ENCODE measurements around the gene PARP11.

DNA sequence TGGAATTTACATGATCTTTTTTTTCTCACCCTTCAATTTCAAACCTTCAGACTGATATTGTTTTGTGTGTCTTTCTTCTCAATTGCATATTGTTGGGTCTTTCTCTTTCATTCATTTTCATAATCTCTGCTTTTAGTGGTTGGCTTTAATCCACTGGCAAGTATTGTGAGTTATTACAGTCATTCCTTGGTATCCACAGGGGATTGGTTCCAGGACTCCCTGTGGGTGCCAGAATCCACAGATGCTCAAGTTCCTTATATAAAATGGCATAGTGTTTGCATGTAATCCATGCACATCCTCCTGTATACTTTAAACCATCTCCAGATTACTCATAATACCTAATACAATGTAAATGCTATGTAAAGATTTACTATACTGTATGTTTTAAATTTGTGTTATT is 29.7 kb upstream of the PARP11 start:
- TF ChIP-seq POLR2A (IDR thresholded peaks at IDR 0.05; ENCODE audit: borderline replicate concordance, extremely low read depth, insufficient read depth, insufficient read length) (no peak), EGR1 (IDR thresholded peaks at IDR 0.05; ENCODE audit: low read depth) (no peak), CBX3 (IDR thresholded peaks at IDR 0.05; ENCODE audit: low read depth) (no peak), RAD21 (IDR thresholded peaks at IDR 0.05; ENCODE audit: low read depth) (no peak), EZH2 (IDR thresholded peaks at IDR 0.05) (no peak), SRF (IDR thresholded peaks at IDR 0.05; ENCODE audit: low read depth) (no peak), JUND (IDR thresholded peaks at IDR 0.05) (no peak), SIN3A (IDR thresholded peaks at IDR 0.05; ENCODE audit: low read depth) (no peak), FOSL1 (IDR thresholded peaks at IDR 0.05; ENCODE audit: low read depth) (no peak), YY1 (IDR thresholded peaks at IDR 0.05; ENCODE audit: extremely low read depth, insufficient replicate concordance, low read depth, low read length) (no peak), POLR2AphosphoS5 (IDR thresholded peaks at IDR 0.05; ENCODE audit: low read depth, low read length) (no peak)
- TF ChIP-seq, protein P1, sequence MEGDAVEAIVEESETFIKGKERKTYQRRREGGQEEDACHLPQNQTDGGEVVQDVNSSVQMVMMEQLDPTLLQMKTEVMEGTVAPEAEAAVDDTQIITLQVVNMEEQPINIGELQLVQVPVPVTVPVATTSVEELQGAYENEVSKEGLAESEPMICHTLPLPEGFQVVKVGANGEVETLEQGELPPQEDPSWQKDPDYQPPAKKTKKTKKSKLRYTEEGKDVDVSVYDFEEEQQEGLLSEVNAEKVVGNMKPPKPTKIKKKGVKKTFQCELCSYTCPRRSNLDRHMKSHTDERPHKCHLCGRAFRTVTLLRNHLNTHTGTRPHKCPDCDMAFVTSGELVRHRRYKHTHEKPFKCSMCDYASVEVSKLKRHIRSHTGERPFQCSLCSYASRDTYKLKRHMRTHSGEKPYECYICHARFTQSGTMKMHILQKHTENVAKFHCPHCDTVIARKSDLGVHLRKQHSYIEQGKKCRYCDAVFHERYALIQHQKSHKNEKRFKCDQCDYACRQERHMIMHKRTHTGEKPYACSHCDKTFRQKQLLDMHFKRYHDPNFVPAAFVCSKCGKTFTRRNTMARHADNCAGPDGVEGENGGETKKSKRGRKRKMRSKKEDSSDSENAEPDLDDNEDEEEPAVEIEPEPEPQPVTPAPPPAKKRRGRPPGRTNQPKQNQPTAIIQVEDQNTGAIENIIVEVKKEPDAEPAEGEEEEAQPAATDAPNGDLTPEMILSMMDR (IDR thresholded peaks at IDR 0.05 in 2 of 3, conservative IDR thresholded peaks at IDR 0.05 in 1 of 3; ENCODE audit: borderline replicate concordance in 1 of 3, insufficient read depth in 1 of 3, low read depth in 2 of 3, low read length in 2 of 3): no peak
- TF ChIP-seq, protein P2, sequence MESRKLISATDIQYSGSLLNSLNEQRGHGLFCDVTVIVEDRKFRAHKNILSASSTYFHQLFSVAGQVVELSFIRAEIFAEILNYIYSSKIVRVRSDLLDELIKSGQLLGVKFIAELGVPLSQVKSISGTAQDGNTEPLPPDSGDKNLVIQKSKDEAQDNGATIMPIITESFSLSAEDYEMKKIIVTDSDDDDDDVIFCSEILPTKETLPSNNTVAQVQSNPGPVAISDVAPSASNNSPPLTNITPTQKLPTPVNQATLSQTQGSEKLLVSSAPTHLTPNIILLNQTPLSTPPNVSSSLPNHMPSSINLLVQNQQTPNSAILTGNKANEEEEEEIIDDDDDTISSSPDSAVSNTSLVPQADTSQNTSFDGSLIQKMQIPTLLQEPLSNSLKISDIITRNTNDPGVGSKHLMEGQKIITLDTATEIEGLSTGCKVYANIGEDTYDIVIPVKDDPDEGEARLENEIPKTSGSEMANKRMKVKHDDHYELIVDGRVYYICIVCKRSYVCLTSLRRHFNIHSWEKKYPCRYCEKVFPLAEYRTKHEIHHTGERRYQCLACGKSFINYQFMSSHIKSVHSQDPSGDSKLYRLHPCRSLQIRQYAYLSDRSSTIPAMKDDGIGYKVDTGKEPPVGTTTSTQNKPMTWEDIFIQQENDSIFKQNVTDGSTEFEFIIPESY (IDR thresholded peaks at IDR 0.05; ENCODE audit: extremely low read depth, insufficient replicate concordance, low read length): no peak

Measured in HCT116 (cell line).